HG03066 (cell line): Measurements from ENCODE around the gene BANF2.

Experiments used
- ATAC-seq: cut with Tn5 transposase; IDR thresholded peaks from one replicate; pipeline ENCODE4 v1.9.1; 2021; ENCODE audit warnings: low read depth; ENCODE audit not compliant: unreplicated experiment

Gene BANF2

DNA sequence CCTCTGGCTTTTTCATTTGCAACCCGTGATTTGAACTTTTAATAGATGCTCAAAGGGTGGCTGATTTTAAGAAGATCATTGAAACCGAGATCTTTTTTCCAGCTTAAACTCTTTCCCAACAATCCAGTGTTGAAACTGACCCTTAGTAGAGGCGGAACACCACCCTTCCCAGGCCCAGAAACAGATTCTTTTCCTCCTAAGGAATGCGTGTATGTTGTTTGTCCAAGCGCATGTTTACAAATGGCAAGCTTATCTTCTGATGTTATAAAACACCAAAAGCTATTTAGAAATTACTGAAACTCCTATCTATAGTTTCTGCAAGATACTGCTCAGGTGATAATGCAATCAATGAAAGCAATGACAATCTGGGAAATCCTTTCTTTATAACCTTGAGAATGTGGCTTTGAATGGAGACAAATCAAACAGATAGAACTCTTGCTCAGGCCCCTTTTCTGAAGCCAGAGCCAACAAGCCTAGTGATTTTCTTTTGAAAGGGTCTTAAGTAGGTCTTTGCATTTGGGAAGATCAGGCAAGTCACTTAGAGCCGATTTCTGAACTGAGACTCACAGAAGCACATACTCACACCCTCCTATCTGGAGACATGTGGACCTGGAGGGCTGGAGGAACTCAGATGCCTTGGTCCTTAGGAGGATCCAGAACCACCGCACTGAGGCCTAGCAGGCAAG lies 9.1 kb downstream of the BANF2 start:
- no peak for ATAC-seq

DNA sequence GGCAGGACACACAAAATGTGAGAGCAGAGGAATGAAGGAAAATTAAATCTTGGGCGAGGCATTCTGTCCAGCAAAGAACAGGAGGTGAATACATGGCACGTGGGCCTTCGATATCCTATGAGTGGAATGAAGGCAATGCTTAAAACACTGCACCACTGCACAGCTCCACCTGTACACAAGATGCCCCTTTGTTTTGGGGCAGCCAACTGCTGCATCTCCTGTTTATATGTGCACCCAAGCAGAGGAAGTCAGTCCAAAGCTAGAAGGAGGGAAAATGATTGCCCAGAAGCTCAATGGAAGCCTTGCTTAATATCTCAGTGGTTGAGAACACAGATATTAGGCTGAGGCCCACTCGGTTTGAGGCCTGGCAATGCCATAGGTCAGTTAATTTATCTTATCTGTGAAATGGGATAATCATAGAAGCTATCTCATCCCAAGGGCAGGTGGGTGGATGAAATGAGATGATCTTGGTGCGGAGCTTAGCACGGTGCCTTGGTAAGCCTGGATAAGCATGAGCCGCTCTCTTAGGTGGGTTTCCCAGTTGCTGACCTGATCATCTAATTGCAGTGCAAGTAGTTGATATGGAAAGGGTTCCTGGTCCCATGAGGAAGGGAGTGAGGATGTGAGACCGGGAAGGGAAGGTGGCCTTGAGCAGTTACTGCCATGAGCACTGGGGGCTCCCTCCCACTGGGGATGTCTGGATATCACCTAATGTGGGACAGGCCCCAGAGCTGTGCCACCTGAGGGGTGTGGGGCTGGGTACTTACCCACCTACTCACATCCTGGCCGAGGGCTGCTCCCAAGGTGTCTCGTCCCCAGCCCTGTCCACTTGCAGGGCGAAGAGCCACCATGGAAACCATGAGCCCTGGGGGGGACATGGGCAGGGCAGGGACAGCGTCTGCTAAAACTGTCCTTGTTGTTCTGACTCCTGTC lies 9.9 kb downstream of the BANF2 start:
- ATAC-seq = no peak

- ATAC-seq = no peak
These were observed 10.9 kb downstream of the BANF2 start for GRCh38 chr20:17710379-17711266.

- no peak for ATAC-seq
These were observed 11.5 kb downstream of the BANF2 start for GRCh38 chr20:17711267-17711627.

DNA sequence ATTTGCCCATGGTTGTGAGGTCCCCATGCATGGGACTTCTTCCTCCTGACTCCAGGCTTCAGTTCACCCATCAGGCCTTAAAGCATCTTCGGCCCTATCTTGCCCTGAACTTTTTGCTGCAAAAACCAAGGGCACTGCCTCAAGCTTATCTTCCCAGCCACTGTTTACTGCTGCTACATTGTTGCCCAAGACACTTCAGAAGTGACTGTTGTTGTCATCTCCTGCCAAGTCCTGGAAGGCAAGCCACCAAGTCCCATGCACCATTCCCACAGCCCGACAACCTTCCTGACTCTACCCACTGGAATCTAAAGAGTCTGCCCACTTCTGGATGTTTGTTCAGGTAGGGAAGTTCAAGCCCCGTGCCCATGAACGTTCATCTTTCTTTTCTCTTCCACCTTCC lies 12.4 kb downstream of the BANF2 start:
- no peak for ATAC-seq

- ATAC-seq = no peak
These were observed 12.9 kb downstream of the BANF2 start for GRCh38 chr20:17712708-17713107.

- ATAC-seq = no peak
These were observed 14.8 kb downstream of the BANF2 start for GRCh38 chr20:17714597-17714996.

GRCh38 chr20:17715075-17715474 lies 15.3 kb downstream of the BANF2 start:
- no peak for ATAC-seq

GRCh38 chr20:17716331-17716730 lies 16.6 kb downstream of the BANF2 start:
- no peak for ATAC-seq

- ATAC-seq = no peak
These were observed 21.0 kb downstream of the BANF2 start for GRCh38 chr20:17720755-17721154.

DNA sequence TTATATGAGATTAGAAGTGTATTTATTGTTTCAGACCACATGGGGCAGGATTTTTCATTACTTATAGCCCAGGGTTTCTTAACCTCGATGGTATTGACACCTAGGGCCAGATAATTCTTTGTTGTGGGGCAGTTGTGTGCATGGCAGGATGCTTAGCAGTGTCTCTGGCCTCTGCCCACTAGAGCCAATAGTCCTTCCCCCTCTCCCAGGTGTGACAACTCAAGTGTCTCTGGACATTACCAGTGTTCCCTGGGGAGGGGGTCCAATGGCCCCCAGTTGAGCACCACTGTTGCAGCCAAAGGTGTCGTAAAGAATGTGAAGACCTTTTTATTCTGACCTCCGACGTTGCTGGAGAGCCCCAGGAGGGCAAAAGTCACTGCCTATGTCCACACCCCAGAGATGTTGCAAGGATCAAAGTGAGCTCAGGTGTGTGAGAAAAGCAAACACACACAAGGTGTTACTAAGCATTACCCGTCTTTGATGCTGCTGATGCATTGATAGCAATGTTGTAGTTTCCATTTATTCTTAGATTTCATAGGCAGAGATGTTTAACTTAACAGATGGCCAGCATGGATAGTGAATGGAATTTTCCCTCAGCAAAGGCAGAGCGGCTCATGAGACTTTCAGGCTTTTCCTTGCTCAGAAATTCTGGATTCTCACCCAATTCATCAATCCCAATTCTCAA lies 22.2 kb downstream of the BANF2 start:
- no peak for ATAC-seq

- ATAC-seq = no peak
These were observed 22.9 kb downstream of the BANF2 start for GRCh38 chr20:17722493-17723300.

GRCh38 chr20:17723301-17723691 lies 23.5 kb downstream of the BANF2 start:
- ATAC-seq = no peak

DNA sequence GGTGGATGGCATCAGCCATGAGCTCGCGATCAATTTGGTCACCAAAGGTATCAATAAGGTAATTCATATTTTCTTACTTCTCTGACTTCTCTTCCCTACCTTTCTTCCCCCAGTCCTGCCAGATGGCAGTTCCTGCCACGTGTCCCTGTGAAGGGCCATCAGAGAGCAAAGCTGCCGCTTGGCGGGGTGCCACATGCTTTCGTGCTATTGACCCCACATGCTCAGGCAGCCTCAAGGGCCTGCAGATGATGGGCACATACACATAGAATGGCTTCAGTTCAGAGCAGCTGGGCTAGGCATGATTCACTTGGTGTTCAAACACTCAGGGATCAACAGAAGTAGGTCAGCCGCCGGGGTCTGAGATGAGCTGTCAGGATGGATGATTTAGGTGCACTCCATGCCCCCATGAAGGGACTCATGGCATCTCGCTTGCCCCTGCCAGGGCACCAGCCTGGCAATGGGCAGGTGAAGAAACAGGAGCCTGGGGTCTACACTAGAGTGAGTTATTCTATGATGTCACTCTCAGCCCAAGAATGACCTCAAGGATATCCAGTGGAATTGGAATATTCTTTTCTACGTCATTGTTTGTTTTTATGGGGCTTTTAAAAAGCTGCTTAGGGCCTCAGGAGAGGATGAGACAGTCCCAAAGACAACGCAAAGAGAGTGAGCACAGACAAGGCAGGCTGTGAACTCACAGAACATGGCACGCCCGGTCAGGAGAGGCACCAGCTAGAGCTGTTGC lies 25.5 kb downstream of the BANF2 start:
- no peak for ATAC-seq

DNA sequence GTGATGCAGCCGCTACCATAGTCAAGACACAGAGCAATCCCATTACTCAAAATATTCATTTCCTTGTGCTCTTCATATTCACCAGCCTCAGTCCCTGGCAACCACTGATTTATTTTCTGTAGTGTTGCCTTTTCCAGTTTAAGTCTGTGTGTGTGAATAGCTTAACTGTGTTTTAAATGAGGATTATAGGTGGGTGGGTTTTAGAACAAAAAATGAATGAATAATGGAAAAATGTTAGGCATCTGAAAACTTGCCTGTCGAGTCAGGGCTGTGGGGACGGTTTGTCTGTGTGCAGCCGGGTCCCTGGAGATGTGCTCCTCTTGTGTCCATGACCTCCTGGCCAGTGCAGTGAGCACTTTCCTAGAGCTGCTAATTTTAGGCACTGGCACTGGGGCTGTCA lies 27.1 kb downstream of the BANF2 start:
- ATAC-seq = no peak

- ATAC-seq = no peak
These were observed 27.6 kb downstream of the BANF2 start for GRCh38 chr20:17727351-17727750.

GRCh38 chr20:17728074-17728473 lies 28.3 kb downstream of the BANF2 start:
- no peak for ATAC-seq

DNA sequence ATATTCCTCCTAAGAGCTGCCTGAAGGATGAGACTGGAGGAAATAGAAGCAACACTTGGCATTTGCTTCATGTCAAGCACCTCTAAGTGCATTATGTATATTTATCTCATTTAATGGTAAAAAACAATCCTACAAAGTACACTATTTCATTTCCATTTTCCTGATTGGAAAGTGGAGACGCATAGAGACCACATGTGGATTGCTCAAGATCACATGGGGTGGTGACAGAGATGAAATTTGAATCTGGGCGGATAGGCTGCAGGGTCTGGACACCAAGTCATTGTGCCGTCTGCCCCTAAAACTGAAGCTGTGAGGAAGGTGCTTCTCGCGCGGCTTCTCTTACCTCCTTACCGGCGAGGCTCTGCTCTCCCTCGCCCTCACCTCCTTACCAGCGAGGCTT lies 30.3 kb downstream of the BANF2 start:
- no peak for ATAC-seq

- ATAC-seq = no peak
These were observed 31.5 kb downstream of the BANF2 start for GRCh38 chr20:17731233-17731632.
